AML-193 (cell line): Measurements from ENCODE around the gene IGSF22.

Source experiments
- DNase-seq, 2 experiments: peaks; one replicate each; lab custom pipeline; 2025; lab: John Stamatoyannopoulos, UW

IGSF22 gene

GRCh38 chr11:18726040-18726439 is at the start of gene IGSF22:
Gene IGSF22 (minus strand): TSS chr11:18726188. CDS start chr11:18724236, 1,952 bp downstream.
- DNase-seq = no peak

GRCh38 chr11:18774801-18775200 is 48.8 kb upstream of the IGSF22 start:
- no peak for DNase-seq

DNA sequence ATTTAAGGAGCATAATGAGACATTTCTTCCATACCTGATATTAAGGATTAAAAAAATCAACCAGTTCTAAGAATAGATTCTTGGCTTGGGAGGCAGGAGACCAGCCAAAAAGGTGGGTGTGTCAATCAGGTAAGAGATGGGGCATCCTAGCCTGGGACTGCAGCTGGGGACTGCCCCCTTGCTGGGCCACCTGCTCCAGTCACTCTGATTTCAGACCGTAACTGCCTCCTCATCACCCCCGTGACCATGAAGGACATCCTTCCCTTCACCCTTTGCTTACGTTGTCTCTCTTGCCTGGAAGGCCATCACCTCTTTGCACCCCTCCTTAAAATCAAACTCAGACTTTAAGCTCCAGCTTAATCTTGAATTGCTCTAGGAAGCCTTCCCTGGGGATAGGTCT is 47.7 kb upstream of the IGSF22 start:
- DNase-seq = no peak

GRCh38 chr11:18773104-18773503 is 47.1 kb upstream of the IGSF22 start:
- DNase-seq = no peak

- DNase-seq = no peak
Measured at GRCh38 chr11:18772211-18772610, 46.2 kb upstream of the IGSF22 start.

DNA sequence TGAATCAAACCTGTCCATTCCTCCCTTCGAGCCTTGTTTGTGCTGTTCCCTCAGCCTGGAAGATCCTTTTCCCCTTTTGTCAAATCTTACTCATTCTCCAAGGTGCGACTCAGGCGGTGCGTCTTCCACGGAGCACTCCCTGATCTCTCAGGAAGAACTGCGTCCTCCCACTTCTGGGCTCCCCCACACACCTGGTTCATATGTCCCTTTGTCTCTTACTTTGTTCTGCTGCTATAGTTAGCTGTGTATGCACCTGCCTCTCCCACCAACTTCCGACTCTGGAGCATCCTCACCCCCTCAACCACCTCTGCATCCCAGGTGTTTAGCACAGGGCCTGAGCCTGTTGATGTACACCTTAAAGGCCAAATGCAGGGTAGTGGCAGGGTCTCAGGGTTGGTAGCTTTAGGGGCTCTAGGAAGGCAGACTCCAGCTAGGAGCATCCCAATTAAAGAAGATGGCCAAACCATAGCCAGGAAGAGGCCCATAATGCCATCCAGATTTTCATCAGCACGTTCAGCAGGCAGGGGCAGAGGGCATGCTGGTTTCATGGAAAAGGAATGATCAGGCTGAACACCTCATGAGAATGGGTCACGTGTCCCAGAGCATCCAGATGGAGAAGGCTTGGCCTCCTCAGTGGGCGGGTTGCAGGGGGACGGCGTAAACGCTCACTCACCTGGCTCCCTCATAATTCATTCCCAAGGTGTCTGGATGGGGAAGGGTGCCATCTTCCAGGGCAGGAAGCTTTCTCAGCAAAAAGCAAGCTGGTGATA is 45.5 kb upstream of the IGSF22 start:
- no peak for DNase-seq

GRCh38 chr11:18770479-18771125 is 44.6 kb upstream of the IGSF22 start:
- DNase-seq = no peak

DNA sequence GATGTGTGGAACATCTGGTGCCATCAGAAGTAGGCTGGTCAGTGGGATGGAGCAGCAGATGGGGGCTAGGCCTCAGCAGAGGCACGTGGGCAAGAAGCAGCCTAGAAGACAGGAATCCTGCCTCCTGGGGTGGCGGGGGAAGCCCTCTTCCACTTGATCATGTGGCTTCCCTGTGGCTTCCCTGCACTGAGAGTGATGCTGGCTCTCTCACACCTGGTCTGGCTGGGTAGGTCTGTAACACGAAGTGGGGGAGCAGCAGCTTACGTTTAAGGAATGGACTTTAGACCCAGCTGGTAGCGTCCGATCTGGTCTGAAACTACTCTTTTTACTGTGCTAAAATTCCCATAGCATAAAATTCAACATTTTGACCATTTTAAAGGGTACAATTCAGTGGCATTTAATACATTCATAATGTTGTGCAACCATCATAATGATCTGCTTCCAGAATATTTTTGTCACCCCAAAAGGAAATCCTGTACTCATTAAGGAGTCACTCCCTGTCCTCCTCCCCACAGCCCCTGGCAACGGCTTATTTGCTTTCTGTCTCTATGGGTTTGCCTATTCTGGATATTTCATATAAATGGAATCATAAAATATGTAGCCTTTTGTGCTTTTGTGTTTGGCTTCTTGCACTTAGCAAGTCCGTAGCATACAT is 43.9 kb upstream of the IGSF22 start:
- no peak for DNase-seq

- DNase-seq = no peak
Measured at GRCh38 chr11:18768978-18769377, 43.0 kb upstream of the IGSF22 start.

GRCh38 chr11:18768472-18768901 is 42.5 kb upstream of the IGSF22 start:
- no peak for DNase-seq

DNA sequence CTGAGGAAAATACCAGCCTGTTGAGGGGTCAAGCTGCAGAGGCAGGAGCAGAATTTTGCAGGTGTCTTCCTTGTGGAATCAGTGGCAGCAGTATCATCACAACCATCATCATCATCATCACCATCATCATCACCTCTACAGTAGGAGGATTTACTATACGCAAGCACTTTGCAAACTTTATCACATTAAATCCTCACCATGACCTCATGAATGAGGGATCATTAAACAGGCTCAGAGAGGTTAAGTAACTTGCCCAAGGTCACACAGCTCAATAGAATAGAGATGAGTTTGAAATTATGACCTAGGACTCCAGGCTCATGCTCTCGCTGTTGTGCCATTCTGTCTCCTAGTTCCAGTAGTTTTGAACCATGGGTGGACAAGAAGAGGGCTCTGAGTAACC is 40.0 kb upstream of the IGSF22 start:
- DNase-seq = no peak

GRCh38 chr11:18765554-18765953 is 39.6 kb upstream of the IGSF22 start:
- DNase-seq = no peak

- no peak for DNase-seq
Measured at GRCh38 chr11:18761741-18762140, 35.8 kb upstream of the IGSF22 start.

- no peak for DNase-seq
Measured at GRCh38 chr11:18761144-18761543, 35.2 kb upstream of the IGSF22 start.

- DNase-seq = no peak
Measured at GRCh38 chr11:18757811-18758210, 31.8 kb upstream of the IGSF22 start.

DNA sequence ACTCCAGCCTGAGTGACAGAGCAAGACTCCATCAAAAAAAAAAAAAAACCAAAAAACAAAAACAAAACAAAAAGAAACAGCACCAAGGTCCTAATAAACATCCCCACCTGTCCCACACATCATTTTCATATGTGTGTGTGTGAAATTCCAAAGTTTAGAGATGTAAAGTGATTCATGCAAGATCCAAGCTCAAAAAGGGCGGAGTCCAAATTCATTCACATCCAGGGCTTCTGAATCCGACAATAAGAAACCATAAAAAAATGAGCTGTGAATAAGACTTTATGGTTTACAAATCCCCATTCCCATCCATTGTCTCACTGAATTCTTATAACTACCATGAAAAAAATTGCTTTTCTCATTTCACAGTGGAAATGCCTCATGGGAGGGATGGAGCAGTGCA is 30.9 kb upstream of the IGSF22 start:
- no peak for DNase-seq

GRCh38 chr11:18754308-18754707 is 28.3 kb upstream of the IGSF22 start:
- DNase-seq = no peak

DNA sequence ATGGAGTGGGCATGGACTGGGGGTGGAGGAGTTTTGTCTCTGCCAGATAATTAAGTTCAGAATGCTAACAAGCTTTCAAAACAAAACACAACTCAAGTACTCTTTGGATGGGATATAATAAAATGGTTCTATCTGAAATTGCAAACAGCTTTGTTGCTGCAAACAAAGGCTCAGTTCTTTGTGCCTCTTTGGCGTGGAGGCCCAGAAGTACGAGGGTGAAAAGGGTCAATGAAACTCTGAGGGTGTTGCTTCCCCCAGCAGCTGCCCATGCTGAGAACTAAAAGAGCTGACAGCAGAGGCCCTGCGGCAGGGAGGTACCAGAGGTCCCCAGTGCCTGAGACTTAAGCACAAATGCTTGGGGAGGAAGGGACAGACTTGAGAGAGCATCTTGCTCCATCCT is 26.5 kb upstream of the IGSF22 start:
- DNase-seq = no peak

DNA sequence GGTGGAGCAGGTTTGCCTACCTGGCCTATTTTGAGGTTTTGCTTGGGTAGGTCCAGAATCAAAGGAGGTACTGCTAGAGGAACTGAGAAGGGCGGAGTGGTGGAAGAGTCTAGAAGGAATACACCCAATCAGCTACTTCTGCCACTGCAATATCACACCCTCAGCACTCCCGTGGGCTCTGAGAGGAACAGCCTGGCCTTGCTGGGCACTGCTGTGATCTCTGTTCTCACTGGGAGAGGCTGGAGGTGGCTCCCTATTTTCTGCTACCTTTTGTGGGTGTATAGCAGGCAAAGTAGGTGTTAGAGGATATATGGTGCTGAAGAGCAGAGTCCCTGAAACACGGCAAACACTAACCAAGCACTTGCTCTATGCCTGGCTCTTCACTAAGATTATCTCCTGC is 25.0 kb upstream of the IGSF22 start:
- no peak for DNase-seq

- no peak for DNase-seq
Measured at GRCh38 chr11:18749681-18750319, 23.8 kb upstream of the IGSF22 start.

GRCh38 chr11:18748766-18749365 is 22.9 kb upstream of the IGSF22 start:
- no peak for DNase-seq

DNA sequence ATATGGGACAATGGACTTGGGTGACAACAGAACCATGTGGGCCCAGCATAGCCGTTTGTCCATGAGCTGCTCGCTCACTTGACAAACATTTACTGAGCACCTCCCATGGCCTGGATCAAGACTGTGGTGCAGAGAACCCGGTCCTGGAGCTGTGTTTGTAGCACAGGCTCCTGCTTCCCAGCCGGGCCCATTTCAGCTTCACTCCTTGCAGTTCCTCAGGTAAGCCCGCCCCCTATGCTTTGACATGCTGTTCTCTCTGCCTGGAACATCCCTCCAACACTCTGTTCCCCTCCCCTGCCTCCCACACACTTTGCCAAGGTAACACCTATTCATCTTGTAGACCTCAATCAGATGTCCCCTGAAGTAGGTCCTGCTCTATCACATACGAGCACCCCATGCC is 19.3 kb upstream of the IGSF22 start:
- no peak for DNase-seq
